ENCODE data around the gene TCERG1L.

Gene TCERG1L

DNA sequence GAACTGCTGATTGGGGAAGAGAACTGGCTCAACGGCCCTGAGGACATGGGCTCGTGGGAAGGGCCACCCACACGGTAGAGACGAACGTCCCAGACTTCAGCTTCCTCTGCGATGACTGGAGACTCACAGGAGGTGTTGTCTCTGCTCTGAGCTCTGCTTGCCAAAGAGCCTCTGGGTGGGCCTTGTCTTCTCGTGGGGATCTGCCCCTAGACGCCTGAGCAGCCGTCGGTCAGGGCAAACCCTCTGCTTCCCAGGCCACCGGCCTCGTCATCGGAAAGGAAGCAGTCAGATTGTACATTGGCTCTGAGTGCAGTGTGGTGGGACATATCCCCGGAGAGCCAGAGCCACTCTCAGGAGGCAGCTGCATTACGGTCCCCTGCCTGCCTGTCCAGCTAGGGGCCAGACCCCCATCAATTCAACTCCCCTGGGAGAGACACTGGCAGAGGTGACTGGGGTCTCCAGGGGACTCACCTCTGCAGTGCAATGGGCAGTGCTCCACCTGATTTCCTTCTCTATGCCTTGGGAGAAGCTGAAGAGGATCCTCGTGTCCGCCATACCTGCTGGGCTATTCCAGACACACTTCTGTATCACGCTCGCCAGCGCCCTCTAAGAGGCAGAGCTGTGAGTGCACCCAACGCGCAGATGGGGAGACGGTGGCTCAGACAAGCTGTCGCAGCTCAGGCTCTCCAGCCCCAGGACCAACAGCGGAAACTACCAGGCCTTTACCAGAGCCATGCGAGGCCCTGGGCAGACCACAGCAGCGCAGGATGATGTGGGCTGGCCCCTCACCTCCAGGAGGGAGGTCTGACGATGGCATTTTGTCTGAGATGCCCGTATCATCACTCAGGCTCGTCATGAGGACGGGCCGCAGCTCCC is 227.4 kb downstream of the TCERG1L start:
- DNase-seq (ENCODE audit: low read depth in 1 of 2, low spot score in 1 of 2): no peak

DNA sequence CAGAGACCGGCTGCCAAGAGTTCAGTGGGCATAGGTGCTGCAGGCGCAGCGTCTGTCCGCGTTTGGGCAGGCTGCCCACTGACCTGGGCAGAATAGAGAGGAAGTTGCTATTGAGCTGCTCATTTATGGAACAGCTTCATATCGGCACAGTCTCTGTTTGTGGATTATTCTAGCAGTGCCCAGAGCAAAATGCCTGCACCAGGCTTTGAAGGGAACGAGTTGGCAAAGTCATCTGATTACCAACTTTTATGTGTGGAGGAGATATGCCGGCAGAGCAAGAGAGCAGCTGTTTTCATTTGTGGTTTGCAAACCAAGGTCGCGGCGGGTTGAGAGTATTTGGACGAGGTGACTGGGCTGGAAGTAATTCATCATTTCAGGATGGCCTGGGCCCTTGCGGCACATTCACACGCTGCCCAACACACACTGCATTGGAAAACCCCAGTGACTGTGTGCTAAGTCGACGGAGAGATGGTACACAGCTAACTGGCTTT is 228.5 kb downstream of the TCERG1L start:
- no peaks in the 10 kb centered on the region for H3K27me3 ChIP-seq (ENCODE audit: insufficient read depth, poor library complexity, severe bottlenecking)
- DNase-seq (ENCODE audit: low read depth in 1 of 2, low spot score in 1 of 2): no peak
- H3K27ac ChIP-seq (replicated peaks): no peak overlapping the region
- H3K4me3 ChIP-seq (replicated peaks; ENCODE audit: insufficient read depth, low read length): no peak overlapping the region
- TF ChIP-seq POLR2AphosphoS5 (IDR thresholded peaks at IDR 0.05; ENCODE audit: low read depth): no peak
- TF ChIP-seq GABPA (IDR thresholded peaks at IDR 0.05; ENCODE audit: low read depth): no peak
- TF ChIP-seq, protein P1, sequence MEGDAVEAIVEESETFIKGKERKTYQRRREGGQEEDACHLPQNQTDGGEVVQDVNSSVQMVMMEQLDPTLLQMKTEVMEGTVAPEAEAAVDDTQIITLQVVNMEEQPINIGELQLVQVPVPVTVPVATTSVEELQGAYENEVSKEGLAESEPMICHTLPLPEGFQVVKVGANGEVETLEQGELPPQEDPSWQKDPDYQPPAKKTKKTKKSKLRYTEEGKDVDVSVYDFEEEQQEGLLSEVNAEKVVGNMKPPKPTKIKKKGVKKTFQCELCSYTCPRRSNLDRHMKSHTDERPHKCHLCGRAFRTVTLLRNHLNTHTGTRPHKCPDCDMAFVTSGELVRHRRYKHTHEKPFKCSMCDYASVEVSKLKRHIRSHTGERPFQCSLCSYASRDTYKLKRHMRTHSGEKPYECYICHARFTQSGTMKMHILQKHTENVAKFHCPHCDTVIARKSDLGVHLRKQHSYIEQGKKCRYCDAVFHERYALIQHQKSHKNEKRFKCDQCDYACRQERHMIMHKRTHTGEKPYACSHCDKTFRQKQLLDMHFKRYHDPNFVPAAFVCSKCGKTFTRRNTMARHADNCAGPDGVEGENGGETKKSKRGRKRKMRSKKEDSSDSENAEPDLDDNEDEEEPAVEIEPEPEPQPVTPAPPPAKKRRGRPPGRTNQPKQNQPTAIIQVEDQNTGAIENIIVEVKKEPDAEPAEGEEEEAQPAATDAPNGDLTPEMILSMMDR (IDR thresholded peaks at IDR 0.05; ENCODE audit: insufficient read depth, low read length): no peak
- TF ChIP-seq SPI1 (IDR thresholded peaks at IDR 0.05; ENCODE audit: borderline replicate concordance, low read depth): no peak
- TF ChIP-seq, protein P2, sequence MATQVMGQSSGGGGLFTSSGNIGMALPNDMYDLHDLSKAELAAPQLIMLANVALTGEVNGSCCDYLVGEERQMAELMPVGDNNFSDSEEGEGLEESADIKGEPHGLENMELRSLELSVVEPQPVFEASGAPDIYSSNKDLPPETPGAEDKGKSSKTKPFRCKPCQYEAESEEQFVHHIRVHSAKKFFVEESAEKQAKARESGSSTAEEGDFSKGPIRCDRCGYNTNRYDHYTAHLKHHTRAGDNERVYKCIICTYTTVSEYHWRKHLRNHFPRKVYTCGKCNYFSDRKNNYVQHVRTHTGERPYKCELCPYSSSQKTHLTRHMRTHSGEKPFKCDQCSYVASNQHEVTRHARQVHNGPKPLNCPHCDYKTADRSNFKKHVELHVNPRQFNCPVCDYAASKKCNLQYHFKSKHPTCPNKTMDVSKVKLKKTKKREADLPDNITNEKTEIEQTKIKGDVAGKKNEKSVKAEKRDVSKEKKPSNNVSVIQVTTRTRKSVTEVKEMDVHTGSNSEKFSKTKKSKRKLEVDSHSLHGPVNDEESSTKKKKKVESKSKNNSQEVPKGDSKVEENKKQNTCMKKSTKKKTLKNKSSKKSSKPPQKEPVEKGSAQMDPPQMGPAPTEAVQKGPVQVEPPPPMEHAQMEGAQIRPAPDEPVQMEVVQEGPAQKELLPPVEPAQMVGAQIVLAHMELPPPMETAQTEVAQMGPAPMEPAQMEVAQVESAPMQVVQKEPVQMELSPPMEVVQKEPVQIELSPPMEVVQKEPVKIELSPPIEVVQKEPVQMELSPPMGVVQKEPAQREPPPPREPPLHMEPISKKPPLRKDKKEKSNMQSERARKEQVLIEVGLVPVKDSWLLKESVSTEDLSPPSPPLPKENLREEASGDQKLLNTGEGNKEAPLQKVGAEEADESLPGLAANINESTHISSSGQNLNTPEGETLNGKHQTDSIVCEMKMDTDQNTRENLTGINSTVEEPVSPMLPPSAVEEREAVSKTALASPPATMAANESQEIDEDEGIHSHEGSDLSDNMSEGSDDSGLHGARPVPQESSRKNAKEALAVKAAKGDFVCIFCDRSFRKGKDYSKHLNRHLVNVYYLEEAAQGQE (IDR thresholded peaks at IDR 0.05; ENCODE audit: insufficient replicate concordance, low read depth): no peak

More for the DNA sequence above, 227.4 kb downstream of the TCERG1L start:
- Histone ChIP-seq H3K27ac (replicated peaks) (no peak overlapping the region), H3K4me3 (replicated peaks; ENCODE audit: insufficient read depth, low read length) (no peak overlapping the region), H3K27me3 (ENCODE audit: insufficient read depth, poor library complexity, severe bottlenecking) (no peaks in the 10 kb centered on the region)
- TF ChIP-seq, protein P1 (IDR thresholded peaks at IDR 0.05; ENCODE audit: insufficient read depth, low read length): no peak
- TF ChIP-seq GABPA (IDR thresholded peaks at IDR 0.05; ENCODE audit: low read depth) (no peak), SPI1 (IDR thresholded peaks at IDR 0.05; ENCODE audit: borderline replicate concordance, low read depth) (no peak), POLR2AphosphoS5 (IDR thresholded peaks at IDR 0.05; ENCODE audit: low read depth) (no peak)
- TF ChIP-seq, protein P2 (IDR thresholded peaks at IDR 0.05; ENCODE audit: insufficient replicate concordance, low read depth): no peak

DNA sequence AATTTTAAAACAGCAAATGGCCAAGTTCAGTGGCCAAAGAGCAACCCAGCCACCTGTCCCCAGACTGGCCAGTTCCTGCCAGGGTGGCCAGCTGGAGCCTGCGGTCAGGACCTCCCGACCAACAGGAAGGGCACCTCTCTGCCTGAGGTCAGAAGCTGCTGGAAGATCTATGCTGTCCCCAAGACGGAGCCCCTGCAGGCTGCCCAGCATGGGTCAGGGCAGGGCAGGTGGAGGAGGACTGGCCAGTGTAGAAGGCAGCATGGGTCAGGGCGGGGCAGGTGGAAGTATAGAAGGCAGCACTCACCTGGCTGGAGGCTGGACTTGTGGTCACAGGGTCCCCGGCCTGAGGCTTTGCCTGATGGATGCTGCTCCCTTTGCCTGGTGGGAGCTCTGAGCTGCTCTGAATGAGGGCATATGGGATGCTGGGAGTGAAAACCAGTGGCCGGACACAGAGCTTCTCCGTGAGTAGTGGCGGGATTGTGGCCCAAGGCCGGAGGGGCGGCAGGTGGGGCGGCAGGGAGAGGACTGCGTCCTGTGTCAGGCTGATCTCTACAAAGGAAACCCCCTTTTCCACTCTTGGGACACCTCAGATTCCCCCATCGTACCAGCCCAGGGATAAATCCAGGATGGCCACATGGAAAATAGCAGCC is 229.2 kb downstream of the TCERG1L start:
- DNase-seq (ENCODE audit: low read depth in 1 of 2, low spot score in 1 of 2): no peak
- Histone ChIP-seq H3K27ac (replicated peaks) (no peak overlapping the region), H3K27me3 (ENCODE audit: insufficient read depth, poor library complexity, severe bottlenecking) (no peaks in the 10 kb centered on the region), H3K4me3 (replicated peaks; ENCODE audit: insufficient read depth, low read length) (no peak overlapping the region)
- TF ChIP-seq, protein P1 (IDR thresholded peaks at IDR 0.05; ENCODE audit: insufficient read depth, low read length): no peak
- no peak for TF ChIP-seq SPI1 (IDR thresholded peaks at IDR 0.05; ENCODE audit: borderline replicate concordance, low read depth)
- TF ChIP-seq GABPA (IDR thresholded peaks at IDR 0.05; ENCODE audit: low read depth): no peak
- TF ChIP-seq, protein P2 (IDR thresholded peaks at IDR 0.05; ENCODE audit: insufficient replicate concordance, low read depth): no peak
- TF ChIP-seq POLR2AphosphoS5 (IDR thresholded peaks at IDR 0.05; ENCODE audit: low read depth): no peak
